Activated T-cell treated with anti-CD3 and anti-CD28 coated beads, Interleukin-2, amount 50 U/mL, for 24 hours (primary cell): ENCODE measurements around the gene ATP6V1A.
A peak's percentile ranks its signal among the peaks of the same experiment; 100 is the strongest.

Experiments
- DNase-seq: peaks from one replicate; pipeline ENCODE4 v3.0.0-alpha.2; 2020
- H3K27ac Mint-ChIP-seq: 2 replicates; pipeline ENCODE4 v1.8.0; 2020; ENCODE audit warnings: mild to moderate bottlenecking, mixed read lengths
- H3K27me3 Mint-ChIP-seq: 2 replicates; pipeline ENCODE4 v1.8.0; 2020; ENCODE audit warnings: mixed read lengths
- H3K36me3 Mint-ChIP-seq: 2 replicates; pipeline ENCODE4 v1.8.0; 2020; ENCODE audit warnings: low read depth, mixed read lengths
- H3K4me1 Mint-ChIP-seq: 2 replicates; pipeline ENCODE4 v1.8.0; 2020; ENCODE audit warnings: low read depth, mixed read lengths
- H3K4me3 Mint-ChIP-seq: 2 replicates; pipeline ENCODE4 v1.8.0; 2020; ENCODE audit warnings: mild to moderate bottlenecking, moderate library complexity, mixed read lengths
- H3K9me3 Mint-ChIP-seq: 2 replicates; pipeline ENCODE4 v1.8.0; 2020; ENCODE audit warnings: mixed read lengths

ATP6V1A gene

DNA sequence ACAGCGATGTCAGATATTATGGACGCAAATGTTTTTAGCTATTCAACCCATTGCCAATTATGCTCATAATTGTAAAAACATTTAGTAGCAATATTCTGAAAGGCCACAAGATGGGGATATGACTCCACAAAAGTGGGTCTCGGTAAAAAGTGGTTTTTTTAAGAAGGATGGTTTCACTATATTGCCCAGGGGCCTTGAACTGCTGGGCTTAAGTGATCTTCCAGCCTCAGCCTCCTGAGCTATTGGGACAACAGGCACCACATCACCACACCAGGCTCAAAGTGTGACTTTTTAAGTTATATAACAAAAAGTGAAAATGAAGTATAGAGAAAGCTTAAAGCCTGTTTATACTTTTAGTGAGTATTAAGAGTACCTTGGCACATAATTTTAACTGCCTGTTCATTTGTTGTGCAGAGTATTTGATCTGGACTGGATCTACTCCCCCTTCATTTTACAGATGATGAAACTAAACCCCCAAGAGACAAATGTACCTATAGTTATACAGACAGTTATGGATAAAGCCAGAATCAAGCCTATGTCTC is 10.2 kb upstream of the ATP6V1A start:
- DNase-seq: no peak
- Mint-ChIP-seq H3K36me3 (peaks cover 71% of the 10 kb centered on the region), H3K4me3 (no peak overlapping the region), H3K9me3 (no peaks in the 10 kb centered on the region), H3K27me3 (no peaks in the 10 kb centered on the region), H3K27ac (peak overlapping the region; percentile 62), H3K4me1 (peaks cover 81% of the 10 kb centered on the region)

DNA sequence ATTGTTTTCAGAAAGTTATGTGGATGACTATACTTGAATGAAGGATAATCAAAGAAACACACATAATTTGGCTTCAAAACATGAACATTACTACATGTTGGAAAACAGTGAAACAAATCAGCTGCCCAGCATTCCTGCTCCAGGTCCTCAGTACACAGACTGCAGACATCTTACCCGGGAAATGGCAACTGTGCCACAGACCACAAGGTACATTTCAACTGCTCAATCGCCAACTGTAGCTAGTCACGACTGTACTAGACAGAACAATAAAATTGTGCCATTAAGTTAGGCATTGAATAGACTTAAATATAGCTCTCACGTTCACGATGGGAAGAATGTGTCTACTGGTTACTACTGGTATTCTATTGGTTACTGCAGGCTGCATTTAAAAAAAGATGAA is 5.7 kb upstream of the ATP6V1A start:
- no peaks in the 10 kb centered on the region for H3K27me3 Mint-ChIP-seq
- peak overlapping the region; percentile 50 for H3K27ac Mint-ChIP-seq
- H3K9me3 Mint-ChIP-seq: no peaks in the 10 kb centered on the region
- no peak for DNase-seq
- H3K4me1 Mint-ChIP-seq: peaks cover 82% of the 10 kb centered on the region
- H3K36me3 Mint-ChIP-seq: peaks cover 72% of the 10 kb centered on the region
- H3K4me3 Mint-ChIP-seq: peak overlapping the region; percentile 5

DNA sequence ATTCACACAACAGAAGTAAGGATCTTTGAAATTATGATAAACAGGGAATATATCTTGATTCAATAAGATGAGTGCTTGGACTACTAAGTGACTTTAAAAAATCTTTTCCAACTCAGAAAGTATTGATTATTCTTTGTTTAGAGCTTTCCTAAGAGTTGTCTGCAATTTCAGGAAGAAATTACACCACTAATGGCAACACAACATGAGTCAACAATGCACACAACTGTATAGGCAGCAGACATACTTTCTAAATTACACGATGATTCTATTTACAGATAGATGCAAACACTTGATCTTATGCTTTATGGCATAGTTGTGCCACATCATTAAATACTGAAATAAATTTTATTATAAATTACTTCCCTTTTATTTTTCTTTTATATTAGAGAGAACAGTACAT is 5.2 kb upstream of the ATP6V1A start:
- H3K4me1 Mint-ChIP-seq: peaks cover 82% of the 10 kb centered on the region

DNA sequence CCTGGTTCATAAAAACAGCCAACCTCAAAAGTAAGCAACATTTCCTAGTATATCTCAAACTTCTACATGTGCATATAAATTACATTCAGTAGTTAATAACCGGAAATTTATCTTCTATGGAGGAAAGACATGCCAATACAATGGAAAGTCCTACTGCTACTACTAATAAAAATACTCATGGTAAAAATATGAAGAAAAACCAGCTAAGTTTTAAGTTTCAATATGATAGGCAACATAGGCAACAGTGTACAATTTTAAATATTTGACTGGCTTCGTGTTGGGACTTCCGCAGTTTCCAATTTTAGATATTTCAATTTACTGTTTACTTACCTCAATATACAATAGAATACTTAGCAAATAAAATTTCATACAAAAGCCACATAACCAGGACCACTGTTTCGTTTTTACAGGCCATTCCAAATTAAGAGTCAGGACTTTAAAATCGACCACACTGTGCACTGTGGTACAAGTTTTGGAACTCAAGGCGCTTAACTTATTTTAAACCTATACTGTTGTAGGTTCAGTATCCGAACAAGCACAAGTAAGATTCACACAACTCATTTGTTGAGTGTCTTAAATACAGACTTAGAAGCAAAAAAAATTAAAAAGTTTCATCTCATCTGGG is 3.7 kb upstream of the ATP6V1A start:
- DNase-seq: no peak
- peak overlapping the region; percentile 100 for H3K27ac Mint-ChIP-seq
- H3K36me3 Mint-ChIP-seq: peaks cover 79% of the 10 kb centered on the region
- H3K27me3 Mint-ChIP-seq: no peaks in the 10 kb centered on the region
- no peaks in the 10 kb centered on the region for H3K9me3 Mint-ChIP-seq
- peaks cover 75% of the 10 kb centered on the region for H3K4me1 Mint-ChIP-seq
- peak overlapping the region; percentile 99 for H3K4me3 Mint-ChIP-seq

More for the DNA sequence above, 5.2 kb upstream of the ATP6V1A start:
- no peaks in the 10 kb centered on the region for H3K27me3 Mint-ChIP-seq
- H3K27ac Mint-ChIP-seq: peak overlapping the region; percentile 50
- H3K36me3 Mint-ChIP-seq: peaks cover 73% of the 10 kb centered on the region
- no peak for DNase-seq
- H3K9me3 Mint-ChIP-seq: no peaks in the 10 kb centered on the region
- peak overlapping the region; percentile 36 for H3K4me3 Mint-ChIP-seq

DNA sequence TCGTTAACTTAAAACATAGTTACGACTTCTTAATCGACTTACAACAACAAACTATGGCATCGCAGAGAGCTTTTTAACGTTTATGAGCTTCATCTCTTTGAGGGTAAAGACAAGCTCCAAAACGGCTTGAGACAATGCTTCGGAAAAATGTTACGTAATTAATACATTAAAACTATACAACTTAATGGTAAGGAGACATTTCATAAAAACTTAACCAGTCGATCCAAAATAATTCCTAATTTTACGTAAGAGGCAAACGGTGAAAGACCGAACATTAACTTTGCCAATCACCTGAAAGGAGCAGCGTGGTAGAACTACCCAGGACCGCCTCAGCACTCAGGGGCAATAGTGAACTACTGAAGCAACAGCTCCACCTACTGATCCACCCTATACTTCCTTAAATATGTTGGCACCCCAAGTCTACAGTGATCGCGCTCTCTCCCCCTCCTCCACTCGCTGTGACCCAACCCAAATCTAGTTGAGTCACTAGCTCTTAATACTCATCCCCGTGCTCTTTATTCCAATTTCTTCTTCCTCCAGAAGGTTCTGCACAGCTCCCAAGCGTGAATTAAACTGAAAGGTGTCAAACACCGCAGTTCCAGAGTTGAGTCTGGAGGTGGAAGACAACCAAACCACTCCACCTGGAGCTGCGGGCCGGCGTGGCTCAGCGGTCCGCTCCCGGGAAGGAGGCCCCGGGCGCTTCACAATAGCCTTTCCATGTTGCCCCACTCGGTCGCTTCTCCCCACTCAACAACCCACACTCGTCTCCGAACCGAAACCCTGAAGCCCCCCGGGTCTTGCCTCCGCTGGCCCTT is 1.7 kb upstream of the ATP6V1A start:
- Mint-ChIP-seq H3K4me3 (peak overlapping the region; percentile 99), H3K36me3 (peaks cover 68% of the 10 kb centered on the region), H3K27me3 (no peaks in the 10 kb centered on the region), H3K9me3 (no peaks in the 10 kb centered on the region), H3K27ac (peak overlapping the region; percentile 100), H3K4me1 (peaks cover 77% of the 10 kb centered on the region)
- peak; percentile 74 for DNase-seq

DNA sequence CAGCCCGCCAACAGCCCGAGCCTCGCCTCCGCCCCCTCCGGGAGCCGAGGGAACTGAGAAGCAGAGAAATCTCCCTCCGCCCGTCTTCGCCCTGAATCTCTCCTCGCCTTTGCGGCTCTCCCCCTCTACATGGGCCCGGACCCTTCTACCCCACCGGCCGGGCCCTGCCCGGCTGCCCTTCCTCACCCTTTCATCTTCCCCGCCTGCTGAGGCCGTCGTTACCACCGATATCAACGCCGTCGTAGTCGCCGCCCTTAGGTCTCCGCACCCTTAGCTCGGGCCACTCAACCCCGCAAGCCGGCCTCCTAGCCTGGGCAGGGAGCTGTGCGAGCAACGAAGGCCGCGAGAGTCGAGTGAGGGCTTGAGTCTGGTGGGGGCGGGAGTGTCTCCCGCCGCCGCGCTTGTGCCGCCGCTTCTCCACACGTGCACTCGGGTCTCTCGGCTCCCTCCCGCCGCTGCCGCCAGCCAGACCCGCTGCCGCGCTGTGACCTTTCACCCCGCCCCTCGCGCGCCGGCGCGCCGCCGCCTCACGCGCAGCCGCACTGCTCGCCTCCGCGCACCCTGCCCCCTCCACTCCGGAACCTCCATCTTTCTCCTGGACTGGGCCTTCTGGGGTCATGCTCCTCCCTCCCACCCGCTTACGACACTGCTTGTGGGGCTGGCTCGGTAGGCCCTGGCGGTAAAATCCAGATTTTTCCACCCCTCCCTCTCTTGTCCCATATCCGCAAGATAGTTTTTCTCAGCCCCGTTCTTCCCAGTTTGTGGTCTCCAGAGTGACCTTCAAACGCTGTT is 883 bp upstream of the ATP6V1A start, which contains the start of gene NAA50:
Gene NAA50, minus strand, starts transcription at position 494 of the 792 bp plus-strand sequence. Its CDS starts 300 bp downstream, at position 194.
- Mint-ChIP-seq H3K27ac (peak within 1 kb of the TSS; percentile 100), H3K4me3 (peak within 1 kb of the TSS; percentile 99), H3K9me3 (no peaks in the 10 kb centered on the region), H3K27me3 (no peaks in the 10 kb centered on the region), H3K4me1 (peaks cover 73% of the 10 kb centered on the region), H3K36me3 (peaks cover 61% of the 10 kb centered on the region)
- DNase-seq: peak; percentile 97

DNA sequence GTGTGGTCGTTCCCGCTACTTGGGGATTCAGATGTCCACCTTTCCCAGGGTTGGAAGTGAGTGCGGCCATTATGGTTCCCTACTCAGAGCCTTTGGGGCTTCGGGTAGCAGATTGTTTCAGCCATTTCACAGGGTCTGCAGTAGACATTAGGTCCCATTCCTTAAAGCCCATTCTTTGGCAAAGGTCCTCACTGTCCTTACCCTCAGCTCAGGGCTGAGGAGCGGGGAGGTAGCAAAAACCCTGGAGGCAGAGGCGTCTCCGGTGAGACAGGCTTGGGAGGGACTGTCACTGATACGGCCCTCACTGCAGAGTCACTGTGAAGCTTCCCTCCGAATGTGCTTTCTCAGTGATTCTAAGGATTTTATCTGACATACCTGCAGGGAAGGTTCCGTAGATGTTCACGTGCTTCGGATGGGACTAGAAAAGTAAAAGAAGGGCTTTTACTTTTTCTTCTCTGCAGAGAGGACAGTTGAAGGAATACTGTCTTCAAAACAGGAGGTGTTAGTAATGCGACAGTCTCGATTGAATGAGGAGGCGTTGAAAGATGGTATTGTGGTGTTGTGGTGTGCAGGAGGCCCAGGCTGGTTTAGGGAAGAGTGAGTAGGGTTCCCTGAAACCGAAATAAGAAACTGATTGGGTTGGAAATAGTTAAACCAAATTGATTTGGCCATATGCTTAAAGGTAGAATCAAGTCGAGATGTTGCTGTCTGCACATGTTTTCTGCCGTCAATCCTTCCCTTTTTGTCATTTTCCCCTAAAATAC is 630 bp downstream of the ATP6V1A start:
- peak; percentile 53 for DNase-seq

DNA sequence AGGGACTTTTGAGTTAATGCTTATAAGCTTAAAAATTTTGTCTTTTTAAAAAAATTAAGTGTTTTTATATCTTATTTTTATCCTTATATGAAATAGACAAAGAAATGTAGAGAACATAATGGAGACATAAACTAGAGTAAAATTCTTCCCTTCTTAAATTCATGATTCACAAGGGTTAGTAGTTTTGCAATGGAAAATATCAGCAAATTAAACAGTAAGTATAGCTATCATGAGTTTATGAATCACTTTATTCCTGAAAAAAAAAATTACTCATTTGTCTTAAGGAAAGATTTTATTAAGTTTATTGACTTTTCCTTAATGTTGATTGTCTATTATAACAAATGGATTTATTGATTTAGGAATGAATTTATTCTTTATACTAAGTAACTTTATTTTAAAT is 4.3 kb downstream of the ATP6V1A start:
- no peaks in the 10 kb centered on the region for H3K9me3 Mint-ChIP-seq

More for the DNA sequence above, 630 bp downstream of the ATP6V1A start:
- Mint-ChIP-seq H3K27me3 (no peaks in the 10 kb centered on the region), H3K4me3 (peak overlapping the region; percentile 99), H3K36me3 (peaks cover 47% of the 10 kb centered on the region), H3K4me1 (peaks cover 59% of the 10 kb centered on the region), H3K9me3 (no peaks in the 10 kb centered on the region), H3K27ac (peak overlapping the region; percentile 100)

DNA sequence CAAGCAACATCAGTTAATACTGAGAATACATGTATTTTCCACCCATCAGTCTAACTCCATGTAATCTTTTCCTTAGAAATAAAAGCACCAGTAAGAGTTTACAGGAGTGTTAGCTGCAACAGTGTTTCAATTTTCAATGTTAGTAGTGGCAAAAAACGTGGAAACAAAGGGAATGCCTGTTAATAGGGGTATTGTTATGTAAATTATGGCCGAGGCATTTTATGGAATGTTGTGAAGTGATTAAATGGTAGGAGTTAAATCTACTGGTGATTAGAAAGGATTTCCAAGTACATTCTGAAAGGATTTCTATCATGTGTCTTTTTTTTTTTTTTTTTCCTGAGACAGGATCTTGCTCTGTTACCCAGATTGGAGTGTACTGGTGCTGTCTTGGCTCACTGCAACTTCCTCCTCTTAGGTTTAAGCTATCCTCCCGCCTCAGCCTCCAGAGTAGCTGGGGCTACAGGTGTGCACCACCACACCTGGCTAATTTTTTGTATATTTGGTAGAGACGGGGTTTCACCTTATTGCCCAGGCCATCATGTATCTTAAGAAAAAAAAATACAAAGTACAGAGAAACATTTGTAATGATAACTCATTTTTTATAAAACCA is 6.6 kb downstream of the ATP6V1A start:
- Mint-ChIP-seq H3K27me3 (no peaks in the 10 kb centered on the region), H3K9me3 (peaks cover 4% of the 10 kb centered on the region), H3K36me3 (peaks cover 8% of the 10 kb centered on the region), H3K27ac (no peak overlapping the region), H3K4me1 (peaks cover 25% of the 10 kb centered on the region), H3K4me3 (no peak overlapping the region)
- DNase-seq: no peak

More for the DNA sequence above, 4.3 kb downstream of the ATP6V1A start:
- H3K36me3 Mint-ChIP-seq: peaks cover 14% of the 10 kb centered on the region
- H3K4me3 Mint-ChIP-seq: no peak overlapping the region
- no peak for DNase-seq
- no peaks in the 10 kb centered on the region for H3K27me3 Mint-ChIP-seq
- no peak overlapping the region for H3K27ac Mint-ChIP-seq
- peaks cover 38% of the 10 kb centered on the region for H3K4me1 Mint-ChIP-seq

DNA sequence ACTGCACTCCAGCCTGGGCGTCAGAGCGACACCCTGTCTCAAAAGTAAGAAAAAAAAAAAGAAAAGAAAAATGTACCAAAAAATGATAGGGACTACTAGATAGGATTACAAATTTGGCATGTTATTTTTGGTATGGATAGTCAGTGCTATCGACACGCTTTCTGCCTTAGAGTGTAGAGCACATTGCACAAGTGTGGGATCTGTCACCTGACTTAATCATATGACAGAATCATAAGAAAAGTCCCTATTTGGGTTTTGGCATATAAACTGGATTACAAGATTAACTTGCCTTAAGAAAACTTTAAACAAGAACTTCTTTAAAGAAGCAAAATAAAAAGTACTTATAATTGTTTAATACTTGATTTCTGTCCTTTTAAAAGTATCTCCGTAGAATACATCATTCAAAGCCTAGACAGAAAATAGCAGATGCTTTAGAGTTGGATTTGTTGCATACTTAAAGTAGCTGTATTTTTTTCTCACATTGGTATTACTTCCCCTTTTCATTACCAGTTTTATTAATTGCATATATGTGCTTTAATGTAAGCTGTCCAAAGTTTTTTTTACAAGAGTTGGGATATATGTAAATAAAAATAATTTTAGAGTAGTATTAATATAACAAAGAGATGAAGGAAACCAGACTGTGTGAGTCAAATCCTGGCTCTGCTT is 7.8 kb downstream of the ATP6V1A start:
- Mint-ChIP-seq H3K27ac (no peak overlapping the region), H3K9me3 (peaks cover 6% of the 10 kb centered on the region)
- no peak for DNase-seq

DNA sequence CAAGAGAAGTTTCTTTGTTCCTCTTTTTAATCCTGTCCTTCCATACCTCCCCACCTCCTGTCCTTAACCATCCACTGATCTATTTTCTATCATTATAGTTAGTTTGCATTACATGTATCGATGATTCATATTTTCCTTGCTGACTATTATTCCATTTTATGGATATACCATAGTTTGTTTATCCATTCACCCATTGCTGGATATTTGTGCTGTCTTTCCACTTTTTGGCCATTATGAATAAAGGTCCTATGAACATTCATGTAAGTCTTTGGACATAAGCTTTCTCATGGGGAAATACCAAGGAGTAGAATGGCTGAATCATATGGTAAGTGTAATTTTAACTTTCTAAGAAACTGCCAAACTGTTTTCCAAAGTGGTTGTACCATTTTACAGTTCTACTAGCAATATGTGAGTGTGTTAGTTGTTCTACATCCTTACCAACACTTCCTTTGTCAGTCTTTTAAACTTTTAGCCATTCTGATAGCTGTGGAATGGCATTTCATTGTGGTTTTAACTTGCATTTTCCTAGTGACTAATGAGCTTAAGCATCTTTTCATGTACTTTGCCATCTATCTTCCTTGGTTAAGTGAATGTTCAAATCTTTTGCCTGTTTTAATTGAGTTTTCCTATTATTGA is 11.7 kb downstream of the ATP6V1A start:
- H3K4me3 Mint-ChIP-seq: no peak overlapping the region
- peaks cover 11% of the 10 kb centered on the region for H3K4me1 Mint-ChIP-seq
- no peaks in the 10 kb centered on the region for H3K27me3 Mint-ChIP-seq
- peaks cover 6% of the 10 kb centered on the region for H3K9me3 Mint-ChIP-seq
- H3K36me3 Mint-ChIP-seq: peaks cover 11% of the 10 kb centered on the region
- DNase-seq: no peak
- H3K27ac Mint-ChIP-seq: no peak overlapping the region

More for the DNA sequence above, 7.8 kb downstream of the ATP6V1A start:
- peaks cover 20% of the 10 kb centered on the region for H3K4me1 Mint-ChIP-seq
- peaks cover 12% of the 10 kb centered on the region for H3K36me3 Mint-ChIP-seq
- H3K4me3 Mint-ChIP-seq: no peak overlapping the region
- H3K27me3 Mint-ChIP-seq: no peaks in the 10 kb centered on the region

DNA sequence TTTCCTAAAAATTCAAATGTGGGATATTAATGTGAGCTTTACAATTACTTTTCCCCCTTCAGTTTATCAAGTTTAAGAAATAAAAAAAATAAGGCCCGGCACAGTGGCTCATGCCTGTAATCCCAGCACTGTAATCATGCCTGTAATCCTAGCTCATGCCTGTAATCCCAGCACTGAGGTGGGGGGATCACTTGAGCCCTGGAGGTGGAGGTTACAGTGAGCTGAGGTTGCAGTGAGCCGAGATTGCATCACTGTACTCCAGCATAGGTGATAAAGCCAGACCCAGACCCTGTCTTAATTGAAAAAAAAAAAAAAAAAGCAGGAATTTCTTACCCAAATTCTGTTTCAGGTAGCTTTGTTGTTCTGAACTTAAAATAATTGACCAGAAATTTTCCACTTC is 17.9 kb downstream of the ATP6V1A start:
- Mint-ChIP-seq H3K27ac (no peak overlapping the region), H3K27me3 (no peaks in the 10 kb centered on the region), H3K4me1 (peaks cover 5% of the 10 kb centered on the region), H3K9me3 (no peaks in the 10 kb centered on the region), H3K36me3 (peaks cover 2% of the 10 kb centered on the region), H3K4me3 (no peak overlapping the region)
- no peak for DNase-seq

DNA sequence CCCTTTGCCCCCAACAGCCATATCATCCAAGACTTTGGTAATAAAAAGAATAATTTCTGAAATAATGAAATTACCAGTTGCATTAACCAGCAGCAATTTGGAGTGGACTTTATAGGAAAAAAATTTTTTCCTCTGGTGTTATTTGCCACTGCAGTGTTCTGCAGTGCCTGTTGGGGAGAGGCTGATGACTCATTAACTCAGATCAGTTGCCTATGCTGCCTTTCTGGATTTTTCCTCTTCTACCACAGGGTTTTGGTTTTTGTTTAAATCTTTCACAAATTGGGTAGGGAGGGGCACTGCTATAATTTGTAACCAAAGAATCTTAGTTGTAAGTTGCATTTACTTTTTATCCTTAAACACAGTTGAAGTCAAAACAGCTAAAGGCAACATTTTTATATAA is 22.7 kb downstream of the ATP6V1A start:
- Mint-ChIP-seq H3K9me3 (no peaks in the 10 kb centered on the region), H3K4me3 (no peak overlapping the region), H3K27me3 (no peaks in the 10 kb centered on the region), H3K4me1 (peaks cover 10% of the 10 kb centered on the region), H3K27ac (no peak overlapping the region), H3K36me3 (peaks cover 2% of the 10 kb centered on the region)
- DNase-seq: no peak
